ENCODE measurements around the gene COMMD9.
"Not testable (repeated sequence)": the region's sequence is repeated elsewhere in the genome, so short reads cannot be mapped to it uniquely, and the experiment has no call there.

Gene COMMD9

DNA sequence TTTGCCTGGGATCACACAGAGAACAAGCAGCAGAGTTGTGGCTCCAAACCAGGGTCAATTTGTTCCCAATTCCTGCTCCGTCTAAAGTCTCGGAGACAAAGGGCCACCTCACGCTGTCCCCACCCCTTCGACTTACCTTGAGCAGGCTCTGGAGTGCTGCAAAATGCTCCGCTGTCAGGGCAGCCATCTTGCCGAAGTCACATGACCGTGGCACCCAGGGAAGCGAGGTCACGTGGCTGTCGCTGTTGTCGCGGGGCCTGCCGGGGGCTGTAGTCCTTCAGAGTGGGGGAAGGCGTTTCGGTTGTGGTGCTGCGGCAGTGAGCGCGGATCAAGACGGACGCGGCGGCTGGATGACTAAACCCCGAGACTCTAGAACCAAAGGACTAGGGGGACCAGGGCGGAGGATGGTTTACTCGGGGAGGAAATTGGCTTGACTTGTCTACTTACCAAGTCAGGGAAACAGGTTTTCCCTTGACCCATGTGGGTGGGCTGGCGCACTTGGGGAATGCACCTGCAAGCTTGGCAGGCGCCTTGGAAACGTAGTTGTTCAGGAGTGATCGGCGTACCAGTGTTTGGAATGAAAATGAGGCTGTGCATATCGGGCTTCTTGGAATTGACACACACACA lies at the start of gene COMMD9:
Gene COMMD9, minus strand, starts transcription at position 199 of the 627 bp plus-strand sequence. Its CDS starts 12 bp downstream, at position 187.
- peak; percentile 95 for DNase-seq

DNA sequence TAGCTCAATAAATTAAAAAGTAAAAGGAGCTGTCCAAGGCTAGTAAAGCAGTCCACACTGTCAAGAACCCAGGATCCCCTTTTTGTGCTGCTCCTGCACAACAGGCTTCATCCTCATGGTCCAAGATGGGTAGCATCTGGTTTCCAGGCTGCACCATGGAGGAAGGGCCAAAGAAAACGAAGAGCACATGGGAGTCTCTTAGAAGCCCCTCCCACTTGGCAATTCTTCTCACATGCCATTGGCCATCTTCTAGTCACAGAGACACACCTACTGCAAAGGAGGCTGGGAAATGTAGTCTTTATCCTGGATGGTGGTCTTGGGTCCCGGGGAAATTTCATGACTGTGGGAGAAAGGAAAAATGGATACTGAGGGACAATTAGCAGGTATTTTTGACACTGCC lies 44.7 kb upstream of the COMMD9 start:
- no peak for DNase-seq

GRCh38 chr11:36333468-36333867 lies 44.2 kb upstream of the COMMD9 start:
- no peak for DNase-seq

- DNase-seq = no peak
These were observed 41.2 kb upstream of the COMMD9 start for GRCh38 chr11:36330411-36330810.

DNA sequence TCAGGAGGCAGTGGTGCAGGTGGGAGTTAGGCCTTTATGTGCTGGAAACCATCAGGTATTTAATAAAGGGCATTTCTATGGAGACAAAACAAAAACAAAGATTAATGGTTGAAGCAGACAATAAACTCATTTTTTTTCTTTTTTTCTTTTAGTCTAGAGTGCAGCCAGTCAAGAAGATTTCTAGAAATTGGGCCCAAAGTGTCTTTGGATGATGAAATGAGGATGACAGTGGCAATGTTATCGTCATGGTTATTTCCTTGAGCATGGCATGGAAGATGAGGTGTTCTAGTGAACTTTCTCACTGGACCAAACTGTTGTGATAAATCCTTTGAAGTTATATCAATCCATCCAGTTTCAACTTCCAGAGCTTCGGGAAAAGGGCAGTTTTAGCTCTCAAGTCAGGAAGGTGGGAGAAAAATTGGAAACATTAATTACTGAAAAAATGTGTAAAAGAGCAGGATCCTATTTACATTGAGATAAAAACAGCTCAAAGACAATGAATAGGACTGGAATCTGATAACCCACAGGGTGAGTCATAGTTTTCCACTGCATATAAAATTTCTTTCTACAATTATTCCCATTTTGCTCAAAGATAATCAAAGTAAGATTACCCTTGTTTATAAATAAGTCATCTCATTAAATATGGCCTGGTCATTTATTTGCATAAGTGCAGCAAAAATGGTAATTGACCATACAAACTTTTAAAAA lies 39.9 kb upstream of the COMMD9 start:
- DNase-seq = no peak

DNA sequence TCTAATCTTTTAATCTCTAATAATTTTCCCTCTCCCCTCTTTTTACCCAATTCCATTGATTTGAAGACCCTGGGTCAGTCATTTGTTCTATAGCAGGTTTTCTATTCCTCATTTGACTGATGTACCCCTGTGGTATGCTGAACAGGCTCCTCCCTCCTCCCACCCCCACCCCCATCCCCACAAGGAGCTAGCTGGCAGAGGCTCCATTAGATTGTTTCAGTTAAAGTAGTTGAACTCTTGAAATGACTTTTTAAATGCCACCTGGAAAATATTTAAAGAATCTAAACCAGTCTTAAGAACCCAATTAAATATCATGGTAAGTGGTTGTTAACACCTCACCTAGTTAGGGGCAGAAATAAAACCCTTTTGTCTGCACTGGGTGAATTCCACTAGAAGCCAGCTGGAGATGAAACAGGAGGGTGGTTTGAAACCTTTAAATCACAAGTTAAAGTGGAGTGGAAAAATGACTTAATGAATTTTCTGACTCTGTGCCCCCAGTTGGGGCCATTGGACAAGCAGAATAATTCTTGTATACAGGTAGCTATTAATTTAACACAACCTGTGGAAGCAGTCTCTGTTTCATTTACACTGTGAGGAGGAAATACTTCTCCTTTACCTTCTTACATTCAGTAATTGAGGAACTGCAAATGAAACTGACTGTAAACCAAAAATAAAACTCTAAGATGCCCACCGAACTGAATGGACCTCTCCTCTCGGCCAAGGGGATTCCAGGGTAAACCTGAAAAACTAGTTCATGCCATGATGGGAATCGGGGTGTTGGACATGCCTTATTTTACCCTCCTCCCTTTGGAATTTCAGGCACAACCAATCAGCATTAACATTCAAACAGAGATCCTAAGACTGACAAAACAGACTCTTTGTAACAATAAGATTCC lies 37.5 kb upstream of the COMMD9 start:
- DNase-seq = no peak

GRCh38 chr11:36325403-36325802 lies 36.2 kb upstream of the COMMD9 start:
- DNase-seq = not testable (repeated sequence)

GRCh38 chr11:36324956-36325355 lies 35.7 kb upstream of the COMMD9 start:
- not testable (repeated sequence) for DNase-seq

- no peak for DNase-seq
These were observed 28.8 kb upstream of the COMMD9 start for GRCh38 chr11:36317992-36318391.

GRCh38 chr11:36316049-36316448 lies 26.8 kb upstream of the COMMD9 start:
- no peak for DNase-seq

- no peak for DNase-seq
These were observed 25.2 kb upstream of the COMMD9 start for GRCh38 chr11:36314434-36314767.

GRCh38 chr11:36313750-36314433 lies 24.7 kb upstream of the COMMD9 start:
- no peak for DNase-seq

DNA sequence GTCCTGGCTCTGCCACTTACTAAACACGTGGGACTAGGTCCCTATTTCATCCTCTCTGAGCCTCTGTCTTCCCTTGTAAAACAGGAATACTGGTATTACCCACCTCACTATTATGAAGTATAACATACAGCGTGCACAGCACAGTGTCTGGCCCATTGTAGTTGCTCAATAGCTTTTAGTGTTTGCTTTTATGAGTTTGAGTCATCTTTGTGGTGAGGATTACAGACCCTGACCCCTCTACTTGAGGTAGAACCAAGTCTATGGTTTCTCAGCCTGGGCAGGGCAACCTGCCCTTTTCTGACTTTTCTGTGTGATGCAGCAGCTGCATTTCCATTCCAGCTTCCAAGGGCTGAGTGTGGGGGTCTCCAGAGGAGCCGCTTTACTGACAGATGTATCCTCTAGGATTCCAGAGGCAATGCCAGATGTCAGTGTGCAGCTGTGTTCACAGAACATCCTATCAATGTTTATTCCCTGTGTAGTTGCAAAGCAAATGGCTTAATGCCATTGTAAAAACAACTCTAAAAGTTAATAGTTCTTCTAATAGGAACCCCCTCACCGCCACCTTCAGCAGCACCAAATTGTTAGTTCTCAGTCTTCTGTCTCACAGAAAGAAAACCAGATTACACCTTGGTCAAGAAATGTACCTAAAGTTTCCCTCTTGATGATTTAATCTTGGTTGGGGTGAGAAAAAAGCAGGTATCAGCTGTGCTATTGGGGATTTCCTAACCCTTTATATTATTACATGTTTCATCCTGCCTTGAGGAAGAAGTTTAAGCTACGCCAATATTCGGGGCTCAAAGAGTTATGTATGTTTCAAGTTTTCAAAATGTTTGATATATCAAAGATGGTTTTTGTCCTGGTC lies 23.6 kb upstream of the COMMD9 start:
- peak; percentile 58 for DNase-seq

DNA sequence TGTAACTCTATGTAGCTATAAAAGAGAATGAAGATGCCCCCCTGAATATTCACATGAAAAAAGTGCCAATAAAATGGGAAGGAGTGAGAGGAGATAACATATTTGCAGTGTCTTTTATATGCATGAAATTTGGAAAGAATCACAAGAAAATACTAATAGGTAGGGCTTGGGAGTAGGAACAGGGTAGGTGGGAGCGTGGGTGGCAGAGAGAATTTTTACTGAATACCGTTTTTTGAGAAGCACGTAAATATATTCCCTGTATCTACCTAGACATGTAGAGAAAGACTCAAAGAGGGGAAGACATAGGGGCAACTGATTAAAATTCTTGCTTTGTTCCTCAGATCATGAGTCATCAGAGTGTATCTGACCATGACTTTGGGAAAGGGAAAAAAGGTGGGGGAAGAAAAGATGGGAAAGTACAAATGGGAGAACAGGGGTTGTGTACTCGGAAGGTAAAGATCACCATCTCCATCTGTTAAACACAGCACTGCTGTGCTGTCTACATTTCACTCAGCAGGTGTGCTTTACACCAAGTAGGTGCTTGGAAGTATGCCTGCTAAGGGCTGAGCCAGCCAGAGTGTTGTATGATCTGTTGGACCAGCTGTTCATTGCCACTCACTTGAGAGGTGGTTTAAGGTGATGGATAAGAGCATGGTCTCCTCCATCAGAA lies 22.8 kb upstream of the COMMD9 start:
- no peak for DNase-seq

GRCh38 chr11:36309779-36310178 lies 20.6 kb upstream of the COMMD9 start:
- DNase-seq = no peak

DNA sequence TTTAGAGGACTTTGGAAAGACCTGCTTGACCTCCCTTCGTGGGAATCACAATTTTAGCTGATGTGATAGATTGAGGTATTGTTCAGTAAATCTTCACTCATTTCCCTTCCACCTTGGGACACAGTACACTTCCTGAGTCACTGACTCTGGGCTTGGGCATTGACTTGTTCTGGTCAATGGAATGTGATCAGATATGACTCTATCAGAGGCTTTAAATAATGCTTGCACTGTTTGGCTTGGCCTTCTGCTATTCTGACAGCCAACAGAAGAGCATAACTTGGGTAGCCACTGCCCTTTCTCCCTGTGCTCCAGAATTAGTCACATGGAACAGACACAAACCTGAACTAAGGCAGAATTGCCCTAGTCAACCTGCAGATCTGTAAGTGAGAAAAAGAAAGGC lies 19.4 kb upstream of the COMMD9 start:
- no peak for DNase-seq

- no peak for DNase-seq
These were observed 17.7 kb upstream of the COMMD9 start for GRCh38 chr11:36306888-36307287.

DNA sequence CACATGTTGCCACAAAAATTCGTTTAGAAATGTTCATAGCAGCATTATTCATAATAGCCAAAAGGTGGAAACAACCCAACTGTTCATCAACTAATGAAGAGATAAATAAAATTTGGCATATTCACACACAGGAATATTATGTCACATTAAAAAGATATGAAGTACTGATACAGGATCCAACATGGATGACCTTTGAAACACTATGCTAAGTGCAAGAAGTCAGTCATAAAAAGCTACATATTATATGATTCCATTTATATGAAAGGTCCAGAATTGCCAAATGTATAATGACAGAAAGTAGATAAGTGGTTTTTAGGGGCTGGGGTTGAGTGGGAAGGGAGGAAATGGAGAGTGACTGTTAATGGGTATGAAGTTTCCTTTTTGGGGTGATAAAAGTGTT lies 15.8 kb upstream of the COMMD9 start:
- no peak for DNase-seq

GRCh38 chr11:36304351-36304750 lies 15.1 kb upstream of the COMMD9 start:
- DNase-seq = no peak

GRCh38 chr11:36300650-36301049 lies 11.4 kb upstream of the COMMD9 start:
- DNase-seq = peak; percentile 84

GRCh38 chr11:36296884-36297543 lies 7.8 kb upstream of the COMMD9 start:
- no peak for DNase-seq
